Pancreas (tissue), 10 donors: ENCODE results near the gene LHFPL2. TPM values are rescaled to one million over a fixed set of nuclear protein-coding genes. Genes with fewer than 3 reads are reported as not detected.
A peak's percentile ranks its signal among the peaks of the same experiment; 100 is the strongest.

Source experiments
- ATAC-seq, 4 donors: fragments of 200-7000 bp; cut with Tn5 transposase; one replicate each; pipeline versions ENCODE4 v1.8.0 to v1.9.1; 2020; ENCODE audit warnings: mild to moderate bottlenecking in 4 of 4, moderate library complexity in 4 of 4
- DNase-seq, 6 donors: peaks; one replicate each; pipeline ENCODE4 v3.0.0-alpha.2; 2020
- FAIRE-seq: peaks from 2 replicates; lab custom pipeline; 2012; peaks lifted over from hg19 to GRCh38; lab: Jason Lieb, UNC
- H3K27ac ChIP-seq, 4 donors: fragments of 200-600 bp; sonication (generic); 1 replicate in 3 of 4; 2 replicates in 1 of 4; pipeline versions ENCODE4 v1.5.0 to v1.8.0; 2020
- H3K27me3 ChIP-seq, 4 donors: fragments of 200-600 bp; one replicate each; pipeline ENCODE4 v1.8.0; 2021
- H3K36me3 ChIP-seq, 3 donors: fragments of 200-600 bp; sonication (generic) in 1 of 3; one replicate each; pipeline versions ENCODE4 v1.5.0 to v1.8.0; 2020 to 2021
- H3K4me1 ChIP-seq, 3 donors: fragments of 200-600 bp; one replicate each; pipeline ENCODE4 v1.8.0; 2021
- H3K4me3 ChIP-seq, 4 donors: fragments of 200-600 bp; sonication (generic) in 2 of 4; one replicate each; pipeline versions ENCODE4 v1.5.0 to v1.8.0; 2020 to 2021
- H3K9me3 ChIP-seq, 4 donors: fragments of 200-600 bp; one replicate each; pipeline ENCODE4 v1.8.0; 2021
- WGBS, 2 donors: extraction: QIAGEN DNeasy Blood & Tissue Kit; methylation state at CpG; one replicate each; pipeline ENCODE4 v1.1.7; 2013; 5-methylcytosine and 5-hydroxymethylcytosine counted together
- intact Hi-C, 3 donors: fragments of 100-400 bp; cut with DNase I; formaldehyde crosslinking; loops; one replicate each; pipeline versions ENCODE4 v1.11.1 to v1.14.2; 2022
- polyA plus RNA-seq, 2 donors: library from polyadenylated mRNA; stranded (reverse); fragments of 200-250 nt; gene quantifications; one replicate each; pipeline ENCODE4 v1.2.3, GENCODE V29; 2013
- total RNA-seq, 6 donors: library from RNA; stranded (reverse); fragmentation: NEBNext Ultra II Directional in 4 of 6; extraction: Animal tissue kit (Norgen Biotek cat#: 25700) in 4 of 6; gene quantifications; one replicate each; pipeline versions ENCODE4 v1.2.1 to v1.2.4, GENCODE V29; 2021 to 2023
- TF ChIP-seq, protein P1 (sequence below), 4 donors: fragments of 200-600 bp; sonication (generic) in 3 of 4; IDR thresholded peaks; one replicate each; pipeline versions ENCODE4 v1.5.0 to v1.8.0; 2021; ENCODE audit warnings: antibody characterized with exemption in 4 of 4
- donor health status: healthy with polysubstance abuse.
- donor health status: DM: no; HTN: no; CAD: no; lungs with moderate emphysema.
- donor health status: DM: no; HTN: no; CAD: no.
- donor health status: control.
- donor health status: control.
- donor health status: Bipolar disorder and iron deficiency.
- donor health status: DM: yes; HTN: yes; CAD: no.
- donor health status: DM: no; HTN: no; CAD: no.
- donor health status: DM: no; HTN: no; CAD: no.
- donor health status: DM: yes; HTN: yes; CAD: no.

LHFPL2 gene
- total and polyA plus RNA-seq, 8 donors = 4.0 to 28.4 (median 13.0) TPM

DNA sequence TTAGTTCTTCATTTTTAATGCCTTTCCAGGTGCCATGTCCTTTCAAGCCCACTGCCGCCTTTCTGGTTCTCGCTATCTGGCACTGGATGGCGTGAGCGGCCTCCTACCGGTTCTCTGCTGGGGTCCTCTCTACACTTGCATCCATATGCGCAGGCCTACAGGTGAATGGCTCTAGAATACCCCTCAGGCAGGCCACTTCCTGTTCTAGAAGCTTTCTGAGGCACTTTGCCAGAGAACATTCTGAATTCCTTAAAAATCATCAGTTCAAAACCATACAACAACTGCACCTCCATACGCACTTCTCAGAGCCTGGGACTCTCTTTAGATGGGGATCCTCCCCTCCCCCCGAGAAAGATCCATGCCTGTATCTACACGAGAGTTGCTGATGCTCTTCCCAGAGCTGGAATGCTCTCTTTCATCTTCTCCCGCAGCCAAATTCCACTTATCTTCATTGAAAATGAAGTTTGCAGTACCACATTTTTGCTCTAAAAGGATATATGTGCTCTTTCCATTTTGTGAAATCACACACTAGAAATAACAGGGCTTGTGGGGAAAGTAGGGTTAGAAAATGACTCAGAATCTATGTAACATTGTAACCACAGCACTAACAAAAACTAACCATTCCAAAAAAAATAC, 1.4 kb upstream of the LHFPL2 start:
- no peak for DNase-seq
- no peak for ATAC-seq
- intact Hi-C loops = no loop called here
- Histone ChIP-seq H3K27ac (no peak overlapping the region), H3K9me3 (no peaks in the 10 kb centered on the region), H3K36me3 (no peaks in the 10 kb centered on the region), H3K27me3 (no peaks in the 10 kb centered on the region), H3K4me3 (no peak overlapping the region), H3K4me1 (peaks cover 0 to 11% (median 6%) of the 10 kb centered on the region in 3 donors)
- TF ChIP-seq, protein P1, sequence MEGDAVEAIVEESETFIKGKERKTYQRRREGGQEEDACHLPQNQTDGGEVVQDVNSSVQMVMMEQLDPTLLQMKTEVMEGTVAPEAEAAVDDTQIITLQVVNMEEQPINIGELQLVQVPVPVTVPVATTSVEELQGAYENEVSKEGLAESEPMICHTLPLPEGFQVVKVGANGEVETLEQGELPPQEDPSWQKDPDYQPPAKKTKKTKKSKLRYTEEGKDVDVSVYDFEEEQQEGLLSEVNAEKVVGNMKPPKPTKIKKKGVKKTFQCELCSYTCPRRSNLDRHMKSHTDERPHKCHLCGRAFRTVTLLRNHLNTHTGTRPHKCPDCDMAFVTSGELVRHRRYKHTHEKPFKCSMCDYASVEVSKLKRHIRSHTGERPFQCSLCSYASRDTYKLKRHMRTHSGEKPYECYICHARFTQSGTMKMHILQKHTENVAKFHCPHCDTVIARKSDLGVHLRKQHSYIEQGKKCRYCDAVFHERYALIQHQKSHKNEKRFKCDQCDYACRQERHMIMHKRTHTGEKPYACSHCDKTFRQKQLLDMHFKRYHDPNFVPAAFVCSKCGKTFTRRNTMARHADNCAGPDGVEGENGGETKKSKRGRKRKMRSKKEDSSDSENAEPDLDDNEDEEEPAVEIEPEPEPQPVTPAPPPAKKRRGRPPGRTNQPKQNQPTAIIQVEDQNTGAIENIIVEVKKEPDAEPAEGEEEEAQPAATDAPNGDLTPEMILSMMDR (IDR thresholded peaks at IDR 0.05) = no peak
- no peak for FAIRE-seq
- WGBS, 2 donors = 93 to 96% methylated on average over 10 of the region's 10 CpGs

DNA sequence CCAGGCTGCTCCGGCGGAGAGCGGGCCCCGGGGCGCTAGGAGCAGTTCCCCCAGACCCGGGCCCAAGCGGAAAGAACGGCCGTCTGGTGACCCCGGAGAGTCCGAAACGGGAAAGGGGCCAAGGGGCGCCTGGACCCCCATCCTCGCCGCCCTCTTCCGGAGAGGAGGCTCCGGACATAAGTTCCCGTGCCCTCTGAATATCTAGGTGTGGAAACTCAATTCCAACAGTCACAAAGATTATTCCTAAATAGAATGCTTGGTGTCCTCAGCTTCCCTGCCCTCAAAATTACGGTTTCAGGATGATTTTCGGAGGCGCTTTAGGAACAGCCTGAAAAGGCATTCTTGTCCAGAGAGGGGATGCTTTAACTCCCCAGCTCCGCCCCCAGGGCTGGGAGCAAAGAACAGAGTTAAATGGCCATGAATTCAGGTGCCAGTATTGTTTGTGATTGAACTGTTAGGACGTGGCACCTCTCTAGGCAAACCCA, 681 bp upstream of the LHFPL2 start:
- intact Hi-C loops = no loop called here
- Histone ChIP-seq H3K9me3 (no peaks in the 10 kb centered on the region), H3K4me1 (peaks cover 0 to 11% (median 6%) of the 10 kb centered on the region in 3 donors), H3K4me3 (peak overlapping the region; percentile 51 to 81 (median 62)), H3K36me3 (no peaks in the 10 kb centered on the region), H3K27me3 (no peaks in the 10 kb centered on the region), H3K27ac (peak overlapping the region; percentile 81 to 93 (median 88))
- FAIRE-seq (no peak), DNase-seq (no peak), ATAC-seq (peak; percentile 2 to 6 (median 4))
- TF ChIP-seq, protein P1 (IDR thresholded peaks at IDR 0.05) = no peak
- WGBS, 2 donors = 4 to 6% methylated on average over 22 to 23 of the region's 23 CpGs

DNA sequence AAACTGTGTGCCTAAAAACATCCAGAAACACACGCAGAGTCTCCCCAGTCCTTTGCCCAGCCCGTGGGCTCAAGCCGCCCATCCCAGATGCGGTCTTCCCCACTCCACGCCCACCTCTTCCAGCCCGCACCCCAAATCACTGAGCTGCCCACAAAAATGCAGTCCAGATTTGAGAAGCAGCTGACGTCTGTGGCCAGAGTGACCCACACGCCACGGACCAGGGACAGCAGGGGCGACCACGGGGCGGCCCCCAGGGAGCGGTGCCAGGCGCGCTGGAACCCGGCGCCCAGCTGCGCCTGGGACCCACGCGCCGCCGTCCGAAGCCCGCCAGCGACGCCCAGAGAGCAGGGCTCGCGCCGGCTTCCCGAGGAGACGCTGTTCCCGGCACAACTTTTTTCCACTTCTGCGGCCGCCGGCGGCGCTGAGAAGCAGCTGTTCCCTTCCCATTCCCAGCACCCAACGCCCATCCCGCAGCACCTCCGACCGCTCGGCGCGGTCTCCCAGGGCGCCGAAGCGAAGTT, 674 bp downstream of the LHFPL2 start:
- no peaks in the 10 kb centered on the region for H3K9me3 ChIP-seq
- intact Hi-C loops = no loop called here
- WGBS, 2 donors = 0% methylated on average over 43 to 47 of the region's 47 CpGs

DNA sequence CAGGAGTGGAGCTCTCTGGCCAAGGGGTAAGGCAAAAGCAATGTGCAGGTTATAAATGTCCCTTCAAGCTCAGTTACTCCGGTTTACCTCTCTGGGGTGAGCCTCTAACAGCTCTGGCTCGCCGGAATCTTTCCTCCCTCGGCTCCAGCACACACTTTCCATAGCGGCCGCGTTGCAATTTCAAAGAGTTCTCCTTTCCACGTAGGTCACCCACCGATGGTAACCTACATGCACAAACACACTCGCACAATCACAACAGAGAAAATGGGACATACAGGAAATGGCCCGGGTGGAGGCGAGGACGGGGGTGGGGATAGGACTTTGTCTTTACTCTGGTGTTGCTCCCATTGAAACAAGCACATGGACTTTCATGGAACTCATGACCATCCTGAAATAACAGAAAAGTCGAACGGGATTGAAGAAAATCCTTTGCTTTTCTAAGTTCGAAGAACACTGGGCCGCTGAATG, 1.2 kb downstream of the LHFPL2 start:
- no peak for FAIRE-seq
- peak in 3 of 6 donors; percentile 24 to 66 (median 25) for DNase-seq
- WGBS, 2 donors = 1 to 3% methylated on average over 17 of the region's 17 CpGs

More for the DNA sequence above, 674 bp downstream of the LHFPL2 start:
- ATAC-seq (peak; percentile 60 to 78 (median 62)), DNase-seq (peak in 5 of 6 donors; percentile 74 to 88 (median 75)), FAIRE-seq (no peak)
- H3K4me1 ChIP-seq = peaks cover 0 to 11% (median 11%) of the 10 kb centered on the region in 3 donors
- peak overlapping the region; percentile 59 to 81 (median 62) for H3K4me3 ChIP-seq
- H3K36me3 ChIP-seq = no peaks in the 10 kb centered on the region
- TF ChIP-seq, protein P1 (IDR thresholded peaks at IDR 0.05) = no peak
- peak overlapping the region; percentile 81 to 93 (median 88) for H3K27ac ChIP-seq
- H3K27me3 ChIP-seq = no peaks in the 10 kb centered on the region

More for the DNA sequence above, 1.2 kb downstream of the LHFPL2 start:
- intact Hi-C loops = no loop called here
- Histone ChIP-seq H3K4me3 (peak overlapping the region; percentile 59 to 81 (median 62)), H3K27me3 (no peaks in the 10 kb centered on the region), H3K27ac (peak overlapping the region; percentile 81 to 93 (median 88)), H3K4me1 (peaks cover 0 to 11% (median 11%) of the 10 kb centered on the region in 3 donors), H3K9me3 (no peaks in the 10 kb centered on the region), H3K36me3 (no peaks in the 10 kb centered on the region)
- ATAC-seq = peak; percentile 5 to 32 (median 17)
- TF ChIP-seq, protein P1 (IDR thresholded peaks at IDR 0.05) = no peak
